HG02678 (cell line): ENCODE results near the gene ADM5.
"Not testable (repeated sequence)": the region's sequence is repeated elsewhere in the genome, so short reads cannot be mapped to it uniquely, and the experiment has no call there.

Experiments
- ATAC-seq: cut with Tn5 transposase; IDR thresholded peaks from one replicate; pipeline ENCODE4 v1.9.1; 2021; ENCODE audit warnings: mild to moderate bottlenecking, moderate library complexity; ENCODE audit not compliant: unreplicated experiment

The ADM5 gene

DNA sequence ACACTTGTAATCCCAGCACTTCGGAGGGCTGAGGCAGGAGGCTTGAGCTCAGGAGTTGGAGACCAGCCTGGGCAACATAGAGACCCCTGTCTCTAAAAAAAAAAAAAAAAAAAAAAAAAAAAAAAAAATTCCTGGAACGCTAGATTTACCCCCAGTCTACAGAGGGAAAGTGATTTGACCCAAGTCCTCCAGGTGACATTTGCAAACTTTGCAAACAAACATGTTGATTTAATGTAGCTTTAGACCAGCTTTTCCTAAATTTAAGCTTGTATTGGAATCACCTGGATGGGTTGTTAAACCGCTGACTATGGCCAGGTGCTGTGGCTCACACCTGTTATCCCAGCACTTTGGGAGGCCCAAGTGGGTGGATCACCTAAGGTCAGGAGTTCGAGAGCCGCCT, 10.0 kb downstream of the ADM5 start:
- ATAC-seq: no peak

DNA sequence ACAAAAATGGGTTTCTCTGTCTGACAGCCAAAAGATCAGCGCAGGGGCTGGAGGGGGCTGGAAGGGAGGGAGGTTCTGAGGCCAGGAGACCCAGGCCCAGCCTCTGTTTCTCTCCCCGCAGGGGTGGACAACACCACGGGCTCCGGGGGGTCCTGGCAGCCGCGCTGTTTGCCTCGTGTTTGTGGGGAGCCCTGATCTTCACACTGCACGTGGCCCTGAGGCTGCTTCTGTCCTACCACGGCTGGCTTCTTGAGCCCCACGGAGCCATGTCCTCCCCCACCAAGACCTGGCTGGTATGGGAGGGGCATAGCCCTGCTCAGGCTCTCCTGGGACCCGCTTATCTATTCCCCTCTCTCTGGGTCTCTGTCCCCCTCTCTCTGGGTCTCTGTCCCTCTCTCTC, 11.2 kb downstream of the ADM5 start:
- no peak for ATAC-seq

DNA sequence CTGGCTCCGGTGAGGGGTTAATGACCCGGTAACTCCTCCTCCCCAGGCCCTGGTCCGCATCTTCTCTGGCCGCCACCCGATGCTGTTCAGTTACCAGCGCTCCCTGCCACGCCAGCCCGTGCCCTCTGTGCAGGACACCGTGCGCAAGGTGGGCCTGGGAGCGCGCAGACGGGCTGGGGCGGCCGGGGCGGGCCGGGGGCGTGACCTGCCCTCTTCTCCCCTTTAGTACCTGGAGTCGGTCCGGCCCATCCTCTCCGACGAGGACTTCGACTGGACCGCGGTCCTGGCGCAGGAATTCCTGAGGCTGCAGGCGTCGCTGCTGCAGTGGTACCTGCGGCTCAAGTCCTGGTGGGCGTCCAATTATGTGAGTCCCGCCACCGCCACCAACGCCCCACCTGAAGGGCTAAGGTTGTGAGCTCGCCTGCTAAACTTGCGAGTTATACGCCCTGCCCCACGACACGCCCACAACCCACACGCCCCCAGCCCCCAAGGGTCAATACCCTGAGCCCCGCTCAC, 11.9 kb downstream of the ADM5 start:
- no peak for ATAC-seq

DNA sequence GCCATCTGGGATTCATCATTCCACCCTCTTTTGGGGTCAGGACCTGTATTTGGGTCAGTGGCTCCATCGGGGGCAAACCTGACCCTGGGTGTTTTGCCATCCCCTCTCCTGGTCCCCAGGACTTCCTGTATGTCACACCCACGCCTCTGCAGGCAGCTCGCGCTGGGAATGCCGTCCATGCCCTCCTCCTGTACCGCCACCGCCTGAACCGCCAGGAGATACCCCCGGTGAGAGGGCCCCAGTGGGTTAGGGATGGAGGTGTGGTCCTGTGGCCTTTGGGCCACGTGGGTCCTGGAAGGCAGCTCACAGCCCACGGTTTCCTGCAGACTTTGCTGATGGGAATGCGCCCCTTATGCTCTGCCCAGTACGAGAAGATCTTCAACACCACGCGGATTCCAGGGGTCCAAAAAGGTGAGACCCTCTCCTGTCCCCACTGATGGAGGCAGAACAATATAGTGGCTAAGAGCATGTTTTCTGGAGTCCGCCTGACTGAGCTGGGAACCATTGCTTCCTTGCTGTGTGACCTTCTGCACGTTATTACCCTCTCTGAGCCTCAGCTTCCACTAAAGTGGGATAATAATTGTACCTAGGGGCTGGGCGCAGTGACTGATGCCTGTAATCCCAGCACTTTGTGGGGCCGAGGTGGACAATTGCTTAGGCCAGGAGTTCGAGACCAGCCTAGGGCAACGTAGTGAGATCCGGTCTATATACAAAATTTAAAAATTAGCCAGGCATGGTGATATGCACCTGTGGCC, 15.7 kb downstream of the ADM5 start:
- no peak for ATAC-seq

DNA sequence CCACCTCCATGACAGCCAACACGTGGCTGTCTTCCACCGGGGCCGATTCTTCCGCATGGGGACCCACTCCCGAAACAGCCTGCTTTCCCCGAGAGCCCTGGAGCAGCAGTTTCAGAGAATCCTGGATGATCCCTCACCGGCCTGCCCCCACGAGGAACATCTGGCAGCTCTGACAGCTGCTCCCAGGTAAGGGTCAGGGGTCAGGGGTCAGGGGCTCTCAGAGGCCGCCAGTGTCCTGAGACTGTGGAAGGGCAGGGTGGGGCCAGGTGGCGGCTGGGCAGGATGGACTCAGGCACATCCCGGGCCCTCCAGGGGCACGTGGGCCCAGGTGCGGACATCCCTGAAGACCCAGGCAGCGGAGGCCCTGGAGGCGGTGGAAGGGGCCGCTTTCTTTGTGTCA, 16.5 kb downstream of the ADM5 start:
- no peak for ATAC-seq

DNA sequence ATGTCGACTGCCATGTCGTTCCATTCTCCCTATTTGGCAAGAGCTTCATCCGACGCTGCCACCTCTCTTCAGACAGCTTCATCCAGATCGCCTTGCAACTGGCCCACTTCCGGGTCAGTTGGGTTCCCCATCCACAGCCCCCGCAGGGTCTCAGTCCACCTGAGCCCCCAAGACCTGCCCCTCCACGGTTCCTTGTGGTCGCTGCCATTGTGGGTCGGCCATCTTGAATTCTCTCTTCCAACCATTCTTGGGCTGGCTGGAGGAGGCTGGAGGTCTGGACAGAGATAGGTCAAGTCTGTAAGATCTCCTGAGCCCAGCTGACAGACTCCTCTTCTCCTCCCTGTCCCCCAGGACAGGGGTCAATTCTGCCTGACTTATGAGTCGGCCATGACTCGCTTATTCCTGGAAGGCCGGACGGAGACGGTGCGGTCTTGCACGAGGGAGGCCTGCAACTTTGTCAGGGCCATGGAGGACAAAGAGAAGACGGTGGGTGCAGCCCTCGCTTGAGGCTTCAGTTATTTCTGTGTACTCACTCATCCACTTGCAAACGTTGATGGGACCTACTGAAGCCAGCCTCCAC, 21.1 kb downstream of the ADM5 start:
- no peak for ATAC-seq

DNA sequence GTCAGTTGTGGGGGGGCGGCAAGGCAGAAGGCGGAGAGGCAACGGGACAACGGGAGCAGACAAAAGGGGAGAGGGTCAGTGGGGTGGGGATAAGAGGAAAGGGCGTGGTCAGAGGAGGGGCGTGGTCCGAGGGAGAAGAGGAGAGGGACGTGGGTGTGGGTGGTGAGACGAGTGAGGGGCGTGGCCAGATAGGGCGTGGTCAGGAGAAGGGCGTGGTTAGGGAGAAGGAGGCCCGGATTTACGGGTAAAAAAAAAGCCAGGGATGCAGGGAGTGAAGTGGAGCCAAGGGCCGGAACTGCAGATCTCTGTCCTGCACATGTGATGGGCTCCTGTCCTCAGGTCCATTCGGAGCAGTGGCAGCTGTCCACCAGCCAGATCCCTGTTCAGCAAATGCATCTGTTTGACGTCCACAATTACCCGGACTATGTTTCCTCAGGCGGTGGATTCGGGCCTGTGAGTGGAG, 23.0 kb downstream of the ADM5 start:
- no peak for ATAC-seq

DNA sequence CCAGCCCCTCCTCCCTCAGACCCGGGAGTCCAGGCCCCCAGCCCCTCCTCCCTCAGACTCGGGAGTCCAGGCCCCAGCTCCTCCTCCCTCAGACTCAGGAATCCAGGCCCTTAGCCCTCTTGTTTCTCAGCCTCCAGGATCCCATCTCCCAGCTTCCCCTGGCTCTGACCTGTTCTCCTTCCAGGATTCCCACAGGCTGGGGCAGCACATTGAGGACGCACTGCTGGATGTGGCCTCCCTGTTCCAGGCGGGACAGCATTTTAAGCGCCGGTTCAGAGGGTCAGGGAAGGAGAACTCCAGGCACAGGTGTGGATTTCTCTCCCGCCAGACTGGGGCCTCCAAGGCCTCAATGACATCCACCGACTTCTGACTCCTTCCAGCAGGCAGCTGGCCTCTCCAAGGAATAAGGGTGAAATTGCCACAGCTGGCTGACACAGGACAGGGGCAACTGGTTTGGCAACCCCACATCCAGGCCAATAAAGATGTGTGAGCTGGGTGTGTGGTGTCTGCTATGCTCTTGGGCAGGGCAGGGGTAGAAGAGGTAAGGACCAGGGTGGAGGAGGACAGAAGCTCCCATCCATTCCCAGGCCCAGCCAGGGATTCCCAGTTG, 23.9 kb downstream of the ADM5 start:
- ATAC-seq: no peak

DNA sequence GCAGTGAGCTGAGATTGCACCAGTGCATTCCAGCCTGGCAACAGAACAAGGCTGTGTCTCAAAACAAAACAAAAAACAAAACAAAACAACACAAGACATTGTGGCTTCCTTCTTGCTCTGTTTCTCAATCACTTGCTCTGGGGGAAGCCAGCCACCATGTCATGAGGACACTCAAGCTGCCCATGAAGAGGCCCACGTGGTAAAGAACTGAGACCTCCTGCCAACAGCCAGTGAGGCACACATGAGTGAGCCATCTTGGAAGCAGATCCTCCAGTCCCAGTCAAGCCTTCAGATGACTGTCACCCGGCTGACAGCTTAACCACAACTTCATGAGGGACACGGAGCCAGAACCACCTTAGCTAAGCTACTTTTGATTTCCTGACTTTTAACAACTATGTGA, 26.8 kb downstream of the ADM5 start:
- no peak for ATAC-seq

DNA sequence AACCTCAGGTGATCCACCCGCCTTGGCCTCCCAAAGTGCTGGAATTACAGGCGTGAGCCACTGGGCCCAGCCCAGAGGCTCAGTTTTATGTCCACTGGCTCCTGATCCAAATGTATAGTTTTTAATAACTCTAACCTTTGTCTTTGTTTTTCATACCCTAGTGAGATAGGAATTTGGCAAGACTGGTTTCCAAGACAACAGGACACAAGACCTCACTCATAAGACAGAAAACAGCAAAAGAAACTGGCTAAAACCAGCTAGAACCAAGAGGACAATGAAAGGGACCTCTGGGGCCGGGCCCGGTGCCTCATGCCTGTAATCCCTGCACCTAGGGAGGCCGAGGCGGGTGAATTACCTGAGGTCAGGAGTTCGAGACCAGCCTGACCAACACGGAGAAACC, 29.1 kb downstream of the ADM5 start:
- no peak for ATAC-seq

DNA sequence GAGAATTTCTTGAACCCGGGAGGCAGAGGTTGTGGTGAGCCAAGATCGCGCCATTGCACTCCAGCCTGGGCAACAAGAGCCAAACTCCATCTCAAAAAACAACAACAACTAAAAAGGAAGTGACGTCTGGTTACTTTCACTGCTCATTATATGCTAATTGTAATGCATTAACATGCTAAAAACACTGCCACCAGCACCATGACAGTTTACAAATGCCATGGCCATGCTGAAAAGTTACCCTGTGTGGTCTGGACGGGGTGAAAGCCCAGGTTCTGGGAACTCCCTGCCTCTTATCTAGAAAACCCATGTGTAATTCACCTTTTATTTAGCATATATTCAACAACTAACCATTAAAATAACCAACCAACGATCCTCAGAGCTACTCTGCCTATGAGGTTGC, 29.6 kb downstream of the ADM5 start:
- ATAC-seq: no peak

DNA sequence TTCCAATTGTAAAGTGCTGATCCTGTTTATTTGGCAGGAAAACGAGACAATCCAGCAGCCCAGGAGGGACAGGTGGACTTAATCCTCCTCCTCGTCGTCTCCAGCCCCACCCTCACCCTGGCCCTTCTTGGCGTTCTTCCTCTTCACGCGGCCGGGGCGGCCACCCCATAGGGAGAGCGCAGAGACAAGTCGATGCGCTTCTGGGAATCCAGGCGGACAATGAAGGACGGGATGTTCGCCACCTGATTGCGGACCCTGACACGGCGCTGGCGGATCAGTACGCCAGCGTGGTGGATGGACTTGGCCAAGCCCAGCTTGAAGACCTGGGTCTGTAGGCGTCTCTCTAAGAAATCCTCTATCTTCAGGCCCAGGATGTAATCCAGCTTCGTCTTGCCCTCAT, 30.0 kb downstream of the ADM5 start:
- not testable (repeated sequence) for ATAC-seq

DNA sequence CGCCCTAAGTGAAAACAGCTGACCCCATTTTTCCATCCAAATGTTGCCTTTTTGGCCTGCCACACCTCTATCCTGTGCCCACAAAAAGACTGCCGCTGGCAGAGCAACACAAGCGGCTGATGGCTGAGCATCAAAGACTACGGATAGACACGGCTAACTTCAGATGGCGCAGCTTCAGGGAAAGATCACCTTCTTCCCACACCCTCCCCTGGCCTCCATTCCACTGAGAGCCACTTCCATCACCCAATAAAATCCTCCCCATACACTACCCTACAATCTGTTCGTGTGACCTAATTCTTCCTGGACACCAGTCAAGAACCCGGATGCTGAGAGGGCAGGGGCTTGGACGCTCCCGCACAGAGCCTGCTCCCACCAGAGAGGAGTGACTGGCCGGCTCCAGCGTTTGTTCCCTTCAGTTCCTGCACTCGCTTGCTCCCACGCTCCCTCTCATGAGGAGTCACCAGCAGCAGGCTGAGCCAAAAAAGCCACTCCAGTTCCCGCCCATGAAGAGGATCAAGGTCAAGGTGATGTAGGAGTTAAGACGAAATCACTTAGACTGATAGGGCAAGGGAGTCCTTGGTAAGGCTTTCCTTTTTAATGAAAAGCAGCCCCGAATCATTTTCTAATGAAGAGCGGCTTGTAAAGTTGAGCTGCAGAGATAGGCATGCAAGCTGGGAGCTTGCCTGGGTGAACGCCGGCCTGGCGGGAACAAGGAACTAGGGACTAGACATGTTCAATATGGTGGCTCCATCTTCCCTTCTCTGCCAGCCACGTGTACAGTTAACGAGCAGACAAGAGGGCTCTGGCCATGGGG, 38.0 kb downstream of the ADM5 start:
- ATAC-seq: no peak

DNA sequence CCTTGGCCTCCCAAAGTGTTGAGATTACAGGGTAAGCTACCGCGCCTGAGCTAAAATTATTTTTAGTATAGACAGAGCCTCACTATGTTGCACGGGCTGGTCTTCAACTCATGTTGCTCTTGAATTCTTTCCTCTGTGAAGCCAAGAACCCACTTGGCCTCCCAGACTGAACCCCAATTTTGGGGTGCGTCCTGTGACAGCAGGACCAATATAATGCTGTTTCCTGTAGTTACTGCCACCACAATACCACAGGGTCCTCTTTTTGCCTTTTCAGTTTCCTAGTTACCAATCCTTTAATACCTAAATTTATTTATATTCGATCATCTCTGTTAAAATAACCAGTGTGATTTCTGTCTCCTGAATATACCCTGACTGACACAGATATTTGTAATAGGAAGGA, 40.8 kb downstream of the ADM5 start:
- no peak for ATAC-seq

DNA sequence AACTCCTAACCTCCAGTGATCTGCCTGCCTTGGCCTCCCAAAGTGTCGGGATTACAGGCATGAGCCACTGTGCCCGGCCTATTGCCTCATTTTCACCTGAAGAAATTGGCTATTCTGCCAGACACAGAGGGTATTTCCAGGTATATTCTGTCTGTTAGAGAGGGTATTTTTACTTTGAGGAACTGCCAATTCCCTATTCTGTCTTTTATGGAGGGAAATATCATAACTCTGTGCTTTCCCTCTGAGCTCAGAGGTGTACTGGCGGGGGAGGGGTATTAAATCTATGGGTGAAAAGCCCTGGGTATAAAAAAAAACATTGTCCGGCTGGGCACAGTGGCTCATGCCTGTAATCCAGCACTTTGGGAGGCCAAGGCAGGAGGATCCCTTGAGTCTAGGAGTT, 48.9 kb downstream of the ADM5 start:
- no peak for ATAC-seq

DNA sequence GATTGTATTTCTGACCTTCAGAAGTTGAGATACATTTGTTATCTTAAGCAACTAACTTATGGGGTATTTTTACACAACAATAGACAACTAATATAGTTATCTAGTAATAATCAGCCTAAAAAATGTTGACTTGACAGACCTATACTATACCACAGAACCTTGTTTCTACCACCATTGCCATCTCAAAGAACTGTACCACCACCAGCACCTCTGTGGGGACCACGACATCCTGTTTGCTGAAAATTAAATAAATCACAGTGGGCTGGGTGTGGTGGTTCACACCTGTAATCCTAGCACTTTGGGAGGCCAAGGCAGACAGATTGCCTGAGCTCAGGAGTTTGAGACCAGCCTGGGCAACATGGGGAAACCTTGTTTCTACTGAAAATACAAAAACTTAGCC, 49.7 kb downstream of the ADM5 start:
- ATAC-seq: no peak

DNA sequence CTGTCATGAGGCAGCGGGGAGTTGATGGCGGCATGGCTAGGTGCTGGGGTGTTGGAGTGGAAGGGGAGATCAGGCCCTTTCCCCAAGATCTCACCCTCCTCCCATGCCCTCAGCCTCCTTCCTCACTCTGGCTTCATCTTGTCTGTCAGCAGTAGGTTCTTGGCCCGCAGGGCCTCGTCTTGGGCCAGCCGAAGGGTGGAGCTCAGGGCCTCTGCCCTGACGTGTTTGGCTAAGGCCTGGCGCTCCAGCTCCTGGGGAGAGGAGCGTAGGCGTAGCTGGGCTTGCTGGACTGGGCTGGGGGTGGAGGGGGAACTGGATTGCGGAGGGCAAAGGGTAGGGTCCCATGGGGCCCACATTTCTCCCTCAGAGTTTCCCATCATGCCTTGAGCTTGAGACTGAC, 50.5 kb downstream of the ADM5 start:
- no peak for ATAC-seq
